Measurements from ENCODE around the gene TERT.

GRCh38 chr5:1241509-1242080 is 53.3 kb downstream of the TERT start:
- TF ChIP-seq POLR2A (IDR thresholded peaks at IDR 0.05; ENCODE audit: low read depth, low read length) (no peak), POLR2AphosphoS5 (IDR thresholded peaks at IDR 0.05; ENCODE audit: low read depth, low read length) (no peak), TAF1 (IDR thresholded peaks at IDR 0.05; ENCODE audit: low read depth, low read length) (no peak), PAX5 (IDR thresholded peaks at IDR 0.05; ENCODE audit: insufficient read depth, low read length, severe bottlenecking) (no peak), SPI1 (IDR thresholded peaks at IDR 0.05; ENCODE audit: low read depth, low read length) (no peak)
